A673 (cell line): ENCODE results near the gene PEX14.

ENCODE experiments used
- EZH2 ChIP-seq: fragments of 200-600 bp; sonication (generic); IDR thresholded peaks from 2 replicates; pipeline ENCODE4 v1.6.1; 2017; ENCODE audit warnings: borderline replicate concordance, low read depth, mild to moderate bottlenecking, mixed read lengths, antibody characterized with exemption, low read length; ENCODE audit not compliant: poor library complexity, severe bottlenecking
- TF ChIP-seq, protein P1 (sequence below): fragments of 300-800, 200-600 bp; sonication (generic); conservative IDR thresholded peaks from 2 replicates; pipeline ENCODE4 v1.5.1; 2017; ENCODE audit warnings: low read depth, mild to moderate bottlenecking, antibody characterized with exemption, low read length, moderate library complexity, mixed read lengths

GRCh38 chr1:10669570-10669969 is 194.8 kb downstream of the PEX14 start:
- no peak for TF ChIP-seq EZH2
- TF ChIP-seq, protein P1, sequence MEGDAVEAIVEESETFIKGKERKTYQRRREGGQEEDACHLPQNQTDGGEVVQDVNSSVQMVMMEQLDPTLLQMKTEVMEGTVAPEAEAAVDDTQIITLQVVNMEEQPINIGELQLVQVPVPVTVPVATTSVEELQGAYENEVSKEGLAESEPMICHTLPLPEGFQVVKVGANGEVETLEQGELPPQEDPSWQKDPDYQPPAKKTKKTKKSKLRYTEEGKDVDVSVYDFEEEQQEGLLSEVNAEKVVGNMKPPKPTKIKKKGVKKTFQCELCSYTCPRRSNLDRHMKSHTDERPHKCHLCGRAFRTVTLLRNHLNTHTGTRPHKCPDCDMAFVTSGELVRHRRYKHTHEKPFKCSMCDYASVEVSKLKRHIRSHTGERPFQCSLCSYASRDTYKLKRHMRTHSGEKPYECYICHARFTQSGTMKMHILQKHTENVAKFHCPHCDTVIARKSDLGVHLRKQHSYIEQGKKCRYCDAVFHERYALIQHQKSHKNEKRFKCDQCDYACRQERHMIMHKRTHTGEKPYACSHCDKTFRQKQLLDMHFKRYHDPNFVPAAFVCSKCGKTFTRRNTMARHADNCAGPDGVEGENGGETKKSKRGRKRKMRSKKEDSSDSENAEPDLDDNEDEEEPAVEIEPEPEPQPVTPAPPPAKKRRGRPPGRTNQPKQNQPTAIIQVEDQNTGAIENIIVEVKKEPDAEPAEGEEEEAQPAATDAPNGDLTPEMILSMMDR, result no peak
